B cell (primary cell): ENCODE data around the gene ZNF516. TPM values are rescaled to one million over a fixed set of nuclear protein-coding genes. Genes with fewer than 3 reads are reported as not detected.

Experiments
- ATAC-seq: fragments of 200-7000 bp; cut with Tn5 transposase; one replicate; pipeline ENCODE4 v1.10.0; 2021; ENCODE audit warnings: low read depth, mild to moderate bottlenecking, moderate number of reproducible peaks, moderate library complexity
- CTCF ChIA-PET: fragments of 350-600 bp; sonication (Branson Sonifier 250); formaldehyde crosslinking; loops from one replicate; lab custom pipeline; 2021; ENCODE audit warnings: antibody characterized with exemption, inconsistent platforms; lab: Charles Lee
- POLR2A ChIA-PET: fragments of 350-600 bp; sonication (Branson Sonifier 250); formaldehyde crosslinking; loops from one replicate; lab custom pipeline; 2021; ENCODE audit warnings: antibody characterized with exemption; lab: Charles Lee
- DNase-seq: peaks from one replicate; pipeline ENCODE4 v3.0.0; 2013
- H2AFZ ChIP-seq: 2 replicates; pipeline ENCODE4 v1.6.1; 2012; ENCODE audit warnings: mild to moderate bottlenecking, low read depth, low read length; ENCODE audit not compliant: insufficient read depth, poor library complexity, severe bottlenecking
- H3K27ac ChIP-seq, 2 donors: 1 replicate in 1 of 2; 2 replicates in 1 of 2; pipeline ENCODE4 v1.5.1; 2012 to 2013; ENCODE audit warnings: low read length in 2 of 2, mild to moderate bottlenecking in 2 of 2, moderate library complexity in 1 of 2
- H3K27me3 ChIP-seq, 4 experiments: fragments of 200-600 bp in 1 of 4; sonication (generic) in 1 of 4; replicated peaks in 1 of 4; 1 replicate in 2 of 4; 2 replicates in 2 of 4; pipeline versions ENCODE4 v1.6.1 to v1.7.0; 2013 to 2016; ENCODE audit warnings: low read length in 3 of 4, mild to moderate bottlenecking in 2 of 4, mixed read lengths in 1 of 4, moderate library complexity in 1 of 4; ENCODE audit not compliant: insufficient read depth in 4 of 4, control insufficient read depth in 3 of 4; ENCODE audit errors: control extremely low read depth in 1 of 4
- H3K36me3 ChIP-seq, 2 experiments: replicated peaks in 1 of 2; 1 replicate in 1 of 2; 2 replicates in 1 of 2; pipeline versions ENCODE4 v1.6.1 to v1.7.1; 2013; ENCODE audit warnings: low read length in 1 of 2; ENCODE audit not compliant: insufficient read depth in 2 of 2, control insufficient read depth in 1 of 2; ENCODE audit errors: control extremely low read depth in 1 of 2, extremely low read depth in 1 of 2
- H3K4me1 ChIP-seq, 2 donors: fragments of 200-600 bp in 1 of 2; sonication (generic) in 1 of 2; 1 replicate in 1 of 2; 2 replicates in 1 of 2; pipeline versions ENCODE4 v1.5.1 to v1.6.1; 2013 to 2017; ENCODE audit warnings: low read length in 2 of 2; ENCODE audit not compliant: control insufficient read depth in 2 of 2, insufficient read depth in 2 of 2
- H3K4me2 ChIP-seq: replicated peaks from 2 replicates; pipeline ENCODE3; 2012; ENCODE audit warnings: mild to moderate bottlenecking, low read depth, low read length; ENCODE audit not compliant: poor library complexity, severe bottlenecking
- H3K4me3 ChIP-seq, 5 experiments: fragments of 200-600 bp in 1 of 5; sonication (generic) in 1 of 5; 1 replicate in 3 of 5; 2 replicates in 2 of 5; pipeline versions ENCODE4 v1.5.1 to v1.7.0; 2011 to 2016; ENCODE audit warnings: low read length in 4 of 5, mild to moderate bottlenecking in 4 of 5, low read depth in 2 of 5, control low read depth in 1 of 5, moderate library complexity in 1 of 5; ENCODE audit not compliant: insufficient read depth in 1 of 5; ENCODE audit errors: control extremely low read depth in 1 of 5, extremely low read depth in 1 of 5
- H3K79me2 ChIP-seq: fragments of 200-600 bp; sonication (generic); one replicate; pipeline ENCODE4 v1.6.0; 2016; ENCODE audit warnings: low read length; ENCODE audit not compliant: control insufficient read depth, insufficient read depth
- H3K9ac ChIP-seq: fragments of 200-600 bp; sonication (generic); 2 replicates; pipeline ENCODE4 v1.6.1; 2017; ENCODE audit warnings: mild to moderate bottlenecking, low read length, moderate library complexity
- H3K9me3 ChIP-seq, 3 donors: one replicate each; pipeline versions ENCODE4 v1.6.1 to v1.7.1; 2013; ENCODE audit warnings: low read length in 2 of 3; ENCODE audit not compliant: control insufficient read depth in 2 of 3, insufficient read depth in 1 of 3; ENCODE audit errors: control extremely low read depth in 1 of 3
- H4K20me1 ChIP-seq: 2 replicates; pipeline ENCODE4 v1.6.0; 2012; ENCODE audit warnings: mild to moderate bottlenecking, low read length; ENCODE audit not compliant: insufficient read depth, control insufficient read depth, poor library complexity, severe bottlenecking
- H3K27ac Mint-ChIP-seq: one replicate; pipeline ENCODE4 v1.8.0; 2021; ENCODE audit warnings: mixed read lengths
- H3K27me3 Mint-ChIP-seq: one replicate; pipeline ENCODE4 v1.8.0; 2021; ENCODE audit warnings: mixed read lengths
- H3K4me1 Mint-ChIP-seq: one replicate; pipeline ENCODE4 v1.8.0; 2021; ENCODE audit warnings: mixed read lengths
- H3K4me3 Mint-ChIP-seq: one replicate; pipeline ENCODE4 v1.8.0; 2021; ENCODE audit warnings: mixed read lengths
- H3K9me3 Mint-ChIP-seq: one replicate; pipeline ENCODE4 v1.8.0; 2022; ENCODE audit warnings: mixed read lengths; ENCODE audit not compliant: insufficient read depth
- CTCF ChIP-seq: fragments of 200-600 bp; IDR thresholded peaks from one replicate; pipeline ENCODE4 v1.8.0; 2022; ENCODE audit warnings: antibody characterized with exemption, mild to moderate bottlenecking
- EZH2 ChIP-seq: IDR thresholded peaks from 2 replicates; pipeline ENCODE4 v1.6.1; 2012; ENCODE audit warnings: borderline replicate concordance, low read depth, mild to moderate bottlenecking, moderate library complexity, low read length; ENCODE audit not compliant: insufficient read depth, poor library complexity, severe bottlenecking
- WGBS: methylation state at CpG from one replicate; pipeline ENCODE4 v1.1.5; 2013; ENCODE audit warnings: missing lambda C conversion rate; ENCODE audit not compliant: insufficient coverage; 5-methylcytosine and 5-hydroxymethylcytosine counted together
- intact Hi-C: fragments of 100-400 bp; cut with micrococcal nuclease; formaldehyde crosslinking; loops from one replicate; pipeline ENCODE4 v1.10.0; 2022
- polyA plus RNA-seq: library from polyadenylated mRNA; depleted of rRNA; stranded (reverse); fragments of >200 nt; gene quantifications from 2 replicates; pipeline ENCODE4 v1.2.3, GENCODE V29; 2012
- total RNA-seq, 2 donors: library from RNA; stranded (reverse); fragments of 120-200 nt in 1 of 2; gene quantifications; 1 replicate in 1 of 2; 2 replicates in 1 of 2; pipeline versions ENCODE4 v1.2.3 to v1.2.4, GENCODE V29; 2013 to 2022

The ZNF516 gene
- total and polyA plus RNA-seq, 2 donors (not counting 1 experiment from before 2014, with no cell fraction given): 6.7 to 27.1 TPM

DNA sequence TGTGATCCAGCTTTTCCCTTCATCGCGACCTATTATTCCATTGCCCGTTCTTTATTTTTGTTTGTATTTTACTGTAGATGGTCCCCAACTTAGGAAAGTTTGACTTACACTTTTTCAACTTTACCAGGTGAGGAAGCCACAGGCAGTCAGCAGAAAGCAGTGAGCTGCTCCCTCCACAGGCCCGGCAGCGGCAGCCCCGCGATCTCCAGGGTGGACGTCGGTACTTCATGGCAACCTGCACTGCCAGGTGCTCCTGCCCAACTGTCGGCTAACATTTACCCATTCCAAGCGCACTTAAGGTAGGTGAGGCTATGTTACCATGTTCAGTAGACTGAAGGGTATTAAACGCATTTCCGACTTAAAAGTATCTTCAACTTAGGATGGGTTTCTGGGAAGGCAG lies 12.8 kb downstream of the ZNF516 start:
- Histone ChIP-seq H3K36me3 (peaks cover 0 to 1% of the 10 kb centered on the region in 2 experiments), H3K9me3 (no peaks in the 10 kb centered on the region), H3K4me3 (no peak overlapping the region), H3K4me2 (no peak overlapping the region), H2AFZ (no peak overlapping the region), H3K27ac (no peak overlapping the region), H3K79me2 (peaks cover 54% of the 10 kb centered on the region), H3K9ac (no peak overlapping the region), H3K27me3 (no peaks in the 10 kb centered on the region), H4K20me1 (peaks cover 62% of the 10 kb centered on the region), H3K4me1 (peaks cover 9 to 11% of the 10 kb centered on the region in 2 donors)
- Mint-ChIP-seq H3K27ac (no peak overlapping the region), H3K4me1 (peaks cover 30% of the 10 kb centered on the region), H3K9me3 (no peaks in the 10 kb centered on the region), H3K27me3 (no peaks in the 10 kb centered on the region), H3K4me3 (no peak overlapping the region)
- ATAC-seq (no peak), DNase-seq (no peak)
- ChIA-PET CTCF (no interaction called here), POLR2A (no interaction called here)
- intact Hi-C loops: no loop called here
- WGBS: 100% methylated on average over 5 of the region's 13 CpGs
- TF ChIP-seq CTCF: no peak
- no peak for TF ChIP-seq EZH2

DNA sequence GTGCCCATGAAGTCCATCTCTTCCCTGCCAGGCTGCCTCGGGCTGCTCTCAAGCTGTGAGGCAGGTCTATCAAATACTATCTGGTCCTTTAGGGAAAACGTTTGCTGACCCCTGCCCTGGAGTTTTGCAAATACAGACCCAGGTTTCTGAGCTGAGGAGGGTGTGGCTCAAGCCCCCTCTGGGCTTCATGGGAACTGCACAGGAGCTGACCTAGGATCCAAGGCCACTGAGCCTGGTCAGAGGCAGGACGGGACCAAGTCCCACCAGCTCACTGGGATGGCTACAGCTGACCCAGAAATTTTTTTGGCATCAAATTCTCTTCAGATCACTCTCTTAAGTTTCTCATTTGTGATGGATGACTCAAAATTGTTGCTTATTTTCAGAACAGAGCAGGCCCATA lies 14.1 kb downstream of the ZNF516 start:
- H3K36me3 ChIP-seq: no peaks in the 10 kb centered on the region
- POLR2A ChIA-PET: no interaction called here
- H3K4me2 ChIP-seq: no peak overlapping the region
- Mint-ChIP-seq H3K9me3 (no peaks in the 10 kb centered on the region), H3K4me3 (no peak overlapping the region), H3K27ac (no peak overlapping the region), H3K4me1 (peaks cover 39% of the 10 kb centered on the region), H3K27me3 (no peaks in the 10 kb centered on the region)
- no peaks in the 10 kb centered on the region for H3K27me3 ChIP-seq
- TF ChIP-seq CTCF (no peak), EZH2 (no peak)
- ATAC-seq (no peak), DNase-seq (no peak)
- peaks cover 56% of the 10 kb centered on the region for H4K20me1 ChIP-seq
- H3K79me2 ChIP-seq: peaks cover 43% of the 10 kb centered on the region
- 93% methylated on average over 3 of the region's 3 CpGs for WGBS
- H2AFZ ChIP-seq: no peak overlapping the region
- H3K4me1 ChIP-seq: peaks cover 18 to 19% of the 10 kb centered on the region in 2 donors
- H3K9ac ChIP-seq: no peak overlapping the region
- CTCF ChIA-PET: no interaction called here
- no peak overlapping the region for H3K4me3 ChIP-seq
- no peak overlapping the region for H3K27ac ChIP-seq
- no peaks in the 10 kb centered on the region for H3K9me3 ChIP-seq
- intact Hi-C loops: no loop called here
